ENCODE measurements around the gene ZNF629.

DNA sequence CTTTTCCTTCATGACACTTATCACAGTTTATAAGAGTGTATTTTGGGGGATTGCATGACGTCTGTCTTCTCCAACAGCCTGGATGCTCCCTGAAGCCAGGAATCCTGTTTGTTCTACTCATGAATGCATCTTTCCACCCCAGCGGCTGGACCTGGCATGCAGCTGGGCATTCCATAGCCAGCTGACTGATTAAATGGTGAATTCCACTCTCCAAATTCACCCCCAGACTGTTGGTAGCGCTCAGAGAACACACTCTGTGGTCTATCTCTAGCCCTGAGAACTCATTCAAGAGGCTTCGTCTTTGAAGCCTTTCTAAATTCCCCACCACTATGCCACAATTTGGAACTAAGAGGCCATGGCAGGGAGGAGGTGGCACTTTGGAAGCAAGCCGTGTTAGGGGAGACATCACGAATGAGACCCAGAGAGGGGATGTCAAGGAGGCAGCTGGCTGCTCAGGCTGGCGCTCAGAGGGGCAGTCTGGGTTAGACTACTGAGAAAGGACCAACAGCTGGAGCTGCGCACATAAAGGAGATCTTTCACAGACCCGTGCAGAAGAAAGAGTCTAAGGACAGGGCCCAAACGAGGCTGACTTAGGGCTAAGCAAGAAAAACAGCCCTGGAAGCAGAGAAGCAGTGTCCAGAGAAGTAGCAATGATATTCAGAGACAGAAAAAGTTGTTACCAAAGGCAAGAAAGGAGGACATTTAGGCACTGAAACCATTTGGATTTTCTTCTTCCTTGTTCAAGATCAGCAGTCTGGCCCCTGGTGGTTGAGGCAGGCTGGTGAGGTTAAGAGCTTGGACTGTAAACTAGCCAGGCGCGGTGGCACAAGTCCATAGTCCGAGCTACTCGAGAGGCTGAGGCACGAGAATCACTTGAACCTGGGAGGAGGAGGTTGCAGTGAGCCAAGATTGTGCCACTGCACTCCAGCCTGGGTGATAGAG lies 42.4 kb upstream of the ZNF629 start:
- TF ChIP-seq POLR2A (IDR thresholded peaks at IDR 0.05): no peak
- TF ChIP-seq, protein P1, sequence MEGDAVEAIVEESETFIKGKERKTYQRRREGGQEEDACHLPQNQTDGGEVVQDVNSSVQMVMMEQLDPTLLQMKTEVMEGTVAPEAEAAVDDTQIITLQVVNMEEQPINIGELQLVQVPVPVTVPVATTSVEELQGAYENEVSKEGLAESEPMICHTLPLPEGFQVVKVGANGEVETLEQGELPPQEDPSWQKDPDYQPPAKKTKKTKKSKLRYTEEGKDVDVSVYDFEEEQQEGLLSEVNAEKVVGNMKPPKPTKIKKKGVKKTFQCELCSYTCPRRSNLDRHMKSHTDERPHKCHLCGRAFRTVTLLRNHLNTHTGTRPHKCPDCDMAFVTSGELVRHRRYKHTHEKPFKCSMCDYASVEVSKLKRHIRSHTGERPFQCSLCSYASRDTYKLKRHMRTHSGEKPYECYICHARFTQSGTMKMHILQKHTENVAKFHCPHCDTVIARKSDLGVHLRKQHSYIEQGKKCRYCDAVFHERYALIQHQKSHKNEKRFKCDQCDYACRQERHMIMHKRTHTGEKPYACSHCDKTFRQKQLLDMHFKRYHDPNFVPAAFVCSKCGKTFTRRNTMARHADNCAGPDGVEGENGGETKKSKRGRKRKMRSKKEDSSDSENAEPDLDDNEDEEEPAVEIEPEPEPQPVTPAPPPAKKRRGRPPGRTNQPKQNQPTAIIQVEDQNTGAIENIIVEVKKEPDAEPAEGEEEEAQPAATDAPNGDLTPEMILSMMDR (IDR thresholded peaks at IDR 0.05): no peak
